ENCODE data around the gene HRH3. TPM values are rescaled to one million over a fixed set of nuclear protein-coding genes. Genes with fewer than 3 reads are reported as not detected.

The HRH3 gene
- total RNA-seq, 3 donors from 2014 or later, result 0.09 TPM; not detected in 2

- peaks cover 2% of the 10 kb centered on the region for H3K36me3 ChIP-seq (ENCODE audit: low read depth)
- H3K9me3 ChIP-seq, result no peaks in the 10 kb centered on the region
- ATAC-seq, result no peak
- intact Hi-C loops (cut with DNase I, micrococcal nuclease), result no loop called here
- DNase-seq, result no peak
- no peak for TF ChIP-seq CTCF (IDR thresholded peaks at IDR 0.05)
- no peaks in the 10 kb centered on the region for H3K4me1 ChIP-seq (ENCODE audit: low read depth)
- no peak overlapping the region for H3K4me3 ChIP-seq
Measured at GRCh38 chr20:62266851-62267250, 46.8 kb upstream of the HRH3 start.

- intact Hi-C loops (cut with DNase I, micrococcal nuclease), result no loop called here
- no peak for DNase-seq
- Histone ChIP-seq H3K9me3 (no peaks in the 10 kb centered on the region), H3K4me3 (no peak overlapping the region), H3K4me1 (ENCODE audit: low read depth) (no peaks in the 10 kb centered on the region), H3K36me3 (ENCODE audit: low read depth) (peaks cover 2% of the 10 kb centered on the region)
- no peak for TF ChIP-seq CTCF (IDR thresholded peaks at IDR 0.05)
- ATAC-seq, result no peak
Measured at GRCh38 chr20:62266340-62266739, 46.3 kb upstream of the HRH3 start.

GRCh38 chr20:62265365-62265764, 45.3 kb upstream of the HRH3 start:
- no peak for TF ChIP-seq CTCF (IDR thresholded peaks at IDR 0.05)
- Histone ChIP-seq H3K9me3 (no peaks in the 10 kb centered on the region), H3K36me3 (ENCODE audit: low read depth) (peaks cover 2% of the 10 kb centered on the region), H3K4me1 (ENCODE audit: low read depth) (no peaks in the 10 kb centered on the region), H3K4me3 (no peak overlapping the region)
- ATAC-seq (no peak), DNase-seq (no peak)
- intact Hi-C loops (cut with DNase I, micrococcal nuclease), result no loop called here

GRCh38 chr20:62263396-62263795, 43.3 kb upstream of the HRH3 start:
- DNase-seq (no peak), ATAC-seq (no peak)
- H3K36me3 ChIP-seq (ENCODE audit: low read depth), result peaks cover 2% of the 10 kb centered on the region
- H3K9me3 ChIP-seq, result no peaks in the 10 kb centered on the region
- no peak overlapping the region for H3K4me3 ChIP-seq
- intact Hi-C loops (cut with DNase I, micrococcal nuclease), result no loop called here
- no peaks in the 10 kb centered on the region for H3K4me1 ChIP-seq (ENCODE audit: low read depth)
- no peak for TF ChIP-seq CTCF (IDR thresholded peaks at IDR 0.05)

- Histone ChIP-seq H3K4me1 (ENCODE audit: low read depth) (no peaks in the 10 kb centered on the region), H3K4me3 (no peak overlapping the region), H3K36me3 (ENCODE audit: low read depth) (peaks cover 2% of the 10 kb centered on the region), H3K9me3 (no peaks in the 10 kb centered on the region)
- intact Hi-C loops (cut with DNase I, micrococcal nuclease), result no loop called here
- no peak for DNase-seq
- no peak for TF ChIP-seq CTCF (IDR thresholded peaks at IDR 0.05)
- ATAC-seq, result no peak
Measured at GRCh38 chr20:62262064-62262463, 42.0 kb upstream of the HRH3 start.

- TF ChIP-seq CTCF (IDR thresholded peaks at IDR 0.05), result no peak
- intact Hi-C loops (cut with DNase I, micrococcal nuclease), result no loop called here
- DNase-seq (no peak), ATAC-seq (no peak)
- Histone ChIP-seq H3K4me1 (ENCODE audit: low read depth) (no peaks in the 10 kb centered on the region), H3K9me3 (no peaks in the 10 kb centered on the region), H3K4me3 (no peak overlapping the region), H3K36me3 (ENCODE audit: low read depth) (no peaks in the 10 kb centered on the region)
Measured at GRCh38 chr20:62259294-62259565, 39.2 kb upstream of the HRH3 start.

All from mucosa of descending colon (tissue), 3 donors.